CD14-positive monocyte (primary cell): ENCODE measurements around the gene THSD7A. TPM values are rescaled to one million over a fixed set of nuclear protein-coding genes. Genes with fewer than 3 reads are reported as not detected.

Source experiments
- DNase-seq, 3 donors: peaks; one replicate each; pipeline ENCODE4 v3.0.0-alpha.2; 2011 to 2022
- H2AFZ ChIP-seq: 2 replicates; pipeline ENCODE4 v1.6.0; 2012; ENCODE audit warnings: mild to moderate bottlenecking, low read depth, low read length, inconsistent platforms; ENCODE audit not compliant: insufficient read depth, poor library complexity, severe bottlenecking
- H3K27ac ChIP-seq, 2 donors: 1 replicate in 1 of 2; 2 replicates in 1 of 2; pipeline ENCODE4 v1.5.1; 2012 to 2013; ENCODE audit warnings: low read length in 2 of 2, control low read depth in 1 of 2, inconsistent platforms in 1 of 2, low read depth in 1 of 2, mild to moderate bottlenecking in 1 of 2
- H3K27me3 ChIP-seq, 2 donors: one replicate each; pipeline versions ENCODE4 v1.6.0 to v1.6.1; 2011 to 2013; ENCODE audit warnings: low read length in 2 of 2; ENCODE audit not compliant: control insufficient read depth in 2 of 2, insufficient read depth in 2 of 2
- H3K36me3 ChIP-seq, 2 donors: replicated peaks in 1 of 2; 1 replicate in 1 of 2; 2 replicates in 1 of 2; pipeline versions ENCODE4 v1.5.1 to v1.6.1; 2012 to 2013; ENCODE audit warnings: low read length in 2 of 2, control low read depth in 1 of 2, inconsistent platforms in 1 of 2, mild to moderate bottlenecking in 1 of 2; ENCODE audit not compliant: insufficient read depth in 2 of 2, control insufficient read depth in 1 of 2
- H3K4me1 ChIP-seq, 2 donors: 1 replicate in 1 of 2; 2 replicates in 1 of 2; pipeline versions ENCODE4 v1.5.1 to v1.6.1; 2012 to 2013; ENCODE audit warnings: low read length in 2 of 2, control low read depth in 1 of 2, inconsistent platforms in 1 of 2, mild to moderate bottlenecking in 1 of 2, moderate library complexity in 1 of 2; ENCODE audit not compliant: insufficient read depth in 2 of 2, control insufficient read depth in 1 of 2
- H3K4me2 ChIP-seq: replicated peaks from 2 replicates; pipeline ENCODE3; 2012; ENCODE audit warnings: low read length, moderate library complexity, mild to moderate bottlenecking; ENCODE audit not compliant: poor library complexity, severe bottlenecking; ENCODE audit errors: extremely low read depth
- H3K4me3 ChIP-seq, 3 experiments: fragments of 200-600 bp in 1 of 3; sonication (generic) in 1 of 3; replicated peaks in 1 of 3; 1 replicate in 2 of 3; 2 replicates in 1 of 3; pipeline ENCODE4 v1.5.1; 2011 to 2013; ENCODE audit warnings: low read length in 3 of 3, mild to moderate bottlenecking in 3 of 3, control low read depth in 2 of 3, low read depth in 2 of 3, inconsistent platforms in 1 of 3, moderate library complexity in 1 of 3
- H3K79me2 ChIP-seq: 2 replicates; pipeline ENCODE4 v1.6.0; 2012; ENCODE audit warnings: mild to moderate bottlenecking, control low read depth, inconsistent platforms, low read length, moderate library complexity; ENCODE audit not compliant: insufficient read depth
- H3K9ac ChIP-seq: 2 replicates; pipeline ENCODE4 v1.6.0; 2017; ENCODE audit warnings: low read length, mild to moderate bottlenecking; ENCODE audit not compliant: insufficient read depth, poor library complexity, severe bottlenecking
- H3K9me3 ChIP-seq, 2 donors: replicated peaks in 1 of 2; 1 replicate in 1 of 2; 2 replicates in 1 of 2; pipeline versions ENCODE4 v1.5.1 to v1.6.1; 2012 to 2013; ENCODE audit warnings: low read length in 2 of 2, control low read depth in 1 of 2; ENCODE audit not compliant: control insufficient read depth in 1 of 2, insufficient read depth in 1 of 2
- H4K20me1 ChIP-seq: 2 replicates; pipeline ENCODE4 v1.6.0; 2012; ENCODE audit warnings: mild to moderate bottlenecking, low read length, control low read depth, moderate library complexity; ENCODE audit not compliant: insufficient read depth
- H3K27ac Mint-ChIP-seq, 7 donors: one replicate each; pipeline ENCODE4 v1.8.0; 2020; ENCODE audit warnings: mild to moderate bottlenecking in 7 of 7, mixed read lengths in 7 of 7, moderate library complexity in 6 of 7, inconsistent platforms in 2 of 7
- H3K27me3 Mint-ChIP-seq, 3 donors: one replicate each; pipeline ENCODE4 v1.8.0; 2021 to 2022; ENCODE audit warnings: low read depth in 3 of 3, mild to moderate bottlenecking in 3 of 3, mixed read lengths in 3 of 3, moderate library complexity in 3 of 3, inconsistent platforms in 1 of 3
- H3K36me3 Mint-ChIP-seq, 2 donors: one replicate each; pipeline ENCODE4 v1.8.0; 2020; ENCODE audit warnings: mixed read lengths in 2 of 2, inconsistent platforms in 1 of 2, mild to moderate bottlenecking in 1 of 2
- H3K4me1 Mint-ChIP-seq: one replicate; pipeline ENCODE4 v1.8.0; 2020; ENCODE audit warnings: mild to moderate bottlenecking, mixed read lengths
- H3K4me3 Mint-ChIP-seq, 2 donors: one replicate each; pipeline ENCODE4 v1.8.0; 2020; ENCODE audit warnings: mild to moderate bottlenecking in 2 of 2, mixed read lengths in 2 of 2, moderate library complexity in 1 of 2
- H3K9me3 Mint-ChIP-seq, 7 donors: one replicate each; pipeline ENCODE4 v1.8.0; 2020 to 2022; ENCODE audit warnings: mixed read lengths in 7 of 7, mild to moderate bottlenecking in 6 of 7, moderate library complexity in 6 of 7, inconsistent platforms in 2 of 7
- WGBS: methylation state at CpG from one replicate; pipeline ENCODE4 v1.1.5; 2013; ENCODE audit warnings: missing lambda C conversion rate; ENCODE audit not compliant: insufficient coverage; 5-methylcytosine and 5-hydroxymethylcytosine counted together
- intact Hi-C, 2 donors: fragments of 100-400 bp; cut with micrococcal nuclease; formaldehyde crosslinking; loops; one replicate each; pipeline versions ENCODE4 v1.15.0 to v1.15.1; 2023
- polyA plus RNA-seq, 3 donors: library from polyadenylated mRNA; depleted of rRNA in 1 of 3; unstranded in 2 of 3; stranded (reverse) in 1 of 3; fragments of 300-500 nt in 2 of 3; fragments of >200 nt in 1 of 3; fragmentation: Illumina TruSeq in 2 of 3; gene quantifications; 1 replicate in 2 of 3; 2 replicates in 1 of 3; pipeline ENCODE4 v1.2.3, GENCODE V29; 2012 to 2021
- TF ChIP-seq, protein P1 (sequence below): fragments of 200-600 bp; IDR thresholded peaks from one replicate; pipeline ENCODE4 v1.8.0; 2022; ENCODE audit warnings: antibody characterized with exemption, mild to moderate bottlenecking

Gene THSD7A
- polyA plus RNA-seq, 3 donors: under 0.01 TPM; not detected in 2

DNA sequence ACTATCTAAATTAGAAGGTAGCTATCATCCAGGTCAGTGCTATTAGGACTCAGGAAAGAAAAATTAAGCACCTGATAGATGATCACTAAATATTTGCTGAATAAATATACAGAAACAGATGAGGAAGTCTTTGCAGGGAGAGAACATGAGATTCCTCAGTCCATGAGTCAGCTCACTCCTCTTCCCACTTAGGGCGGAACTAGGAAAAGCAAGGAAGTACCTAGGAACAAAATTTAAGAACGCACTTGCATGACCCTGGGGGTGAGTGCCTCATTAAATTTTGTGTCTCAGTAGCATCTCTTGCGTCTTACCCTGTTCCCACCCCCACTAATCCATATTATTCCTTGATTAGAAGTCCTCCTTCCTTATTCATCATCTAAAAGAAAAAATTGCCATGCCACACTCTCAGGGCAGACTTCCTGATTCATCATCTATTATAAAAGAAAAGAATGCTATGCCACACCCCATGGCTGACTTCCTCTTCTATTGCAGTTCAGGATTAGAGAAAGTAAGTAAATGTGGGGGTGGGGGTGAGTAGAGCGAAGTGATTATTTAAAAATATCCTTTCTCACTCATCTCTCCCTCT lies 208.8 kb downstream of the THSD7A start:
- intact Hi-C loops: no loop called here
- no peak overlapping the region for H3K4me3 Mint-ChIP-seq
- Histone ChIP-seq H3K36me3 (no peaks in the 10 kb centered on the region), H3K9ac (no peak overlapping the region), H3K4me1 (no peaks in the 10 kb centered on the region), H2AFZ (no peak overlapping the region), H3K4me3 (no peak overlapping the region), H3K27ac (no peak overlapping the region), H3K4me2 (no peak overlapping the region), H3K27me3 (no peaks in the 10 kb centered on the region), H3K9me3 (peaks cover 2 to 10% of the 10 kb centered on the region in 2 donors), H4K20me1 (no peaks in the 10 kb centered on the region), H3K79me2 (no peaks in the 10 kb centered on the region)
- no peak overlapping the region for H3K27ac Mint-ChIP-seq
- H3K9me3 Mint-ChIP-seq: peaks cover 0 to 8% (median 3%) of the 10 kb centered on the region in 7 donors
- no peak for DNase-seq
- 93% methylated on average over 2 of the region's 4 CpGs for WGBS
- TF ChIP-seq, protein P1, sequence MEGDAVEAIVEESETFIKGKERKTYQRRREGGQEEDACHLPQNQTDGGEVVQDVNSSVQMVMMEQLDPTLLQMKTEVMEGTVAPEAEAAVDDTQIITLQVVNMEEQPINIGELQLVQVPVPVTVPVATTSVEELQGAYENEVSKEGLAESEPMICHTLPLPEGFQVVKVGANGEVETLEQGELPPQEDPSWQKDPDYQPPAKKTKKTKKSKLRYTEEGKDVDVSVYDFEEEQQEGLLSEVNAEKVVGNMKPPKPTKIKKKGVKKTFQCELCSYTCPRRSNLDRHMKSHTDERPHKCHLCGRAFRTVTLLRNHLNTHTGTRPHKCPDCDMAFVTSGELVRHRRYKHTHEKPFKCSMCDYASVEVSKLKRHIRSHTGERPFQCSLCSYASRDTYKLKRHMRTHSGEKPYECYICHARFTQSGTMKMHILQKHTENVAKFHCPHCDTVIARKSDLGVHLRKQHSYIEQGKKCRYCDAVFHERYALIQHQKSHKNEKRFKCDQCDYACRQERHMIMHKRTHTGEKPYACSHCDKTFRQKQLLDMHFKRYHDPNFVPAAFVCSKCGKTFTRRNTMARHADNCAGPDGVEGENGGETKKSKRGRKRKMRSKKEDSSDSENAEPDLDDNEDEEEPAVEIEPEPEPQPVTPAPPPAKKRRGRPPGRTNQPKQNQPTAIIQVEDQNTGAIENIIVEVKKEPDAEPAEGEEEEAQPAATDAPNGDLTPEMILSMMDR: no peak
- no peaks in the 10 kb centered on the region for H3K36me3 Mint-ChIP-seq
- no peaks in the 10 kb centered on the region for H3K4me1 Mint-ChIP-seq
- H3K27me3 Mint-ChIP-seq: peaks cover 0 to 2% (median 0%) of the 10 kb centered on the region in 3 donors

DNA sequence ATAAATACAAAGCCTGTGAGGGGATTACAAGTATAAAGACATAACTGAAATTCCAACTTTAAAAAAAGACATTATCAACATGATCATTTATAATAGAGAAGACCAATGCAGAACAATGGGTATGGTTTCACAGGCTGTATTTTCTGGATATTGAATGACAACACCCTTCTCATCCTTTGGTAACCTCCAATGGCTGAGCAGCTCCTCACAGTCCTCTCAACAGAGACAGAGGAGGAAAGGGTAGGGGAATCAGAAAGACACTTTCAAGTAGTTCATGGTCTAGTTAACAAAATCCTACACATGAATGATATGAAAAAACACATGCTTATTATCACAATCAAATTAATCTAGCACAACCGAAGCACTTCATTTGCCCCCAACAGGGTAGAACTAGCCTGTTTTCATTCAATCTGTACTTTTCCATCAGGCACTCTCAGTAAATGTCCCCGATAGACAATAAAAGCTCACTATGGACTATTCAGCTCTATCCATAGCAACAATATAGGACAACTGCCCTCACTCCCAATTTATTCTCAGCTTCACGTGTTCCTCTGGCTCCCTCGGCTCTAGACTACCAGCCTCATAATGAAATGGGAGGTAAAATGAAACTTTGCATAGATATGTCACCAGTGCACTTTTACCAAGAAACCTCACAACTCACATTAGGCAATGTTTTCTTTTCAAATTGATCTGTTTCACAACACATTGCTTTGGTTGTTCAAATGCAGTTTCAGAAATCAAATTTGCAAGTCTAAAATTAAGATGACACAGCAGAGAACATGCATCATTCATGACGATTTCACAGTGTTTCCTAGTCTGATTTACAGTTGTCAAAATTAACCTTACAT lies 211.4 kb downstream of the THSD7A start:
- Histone ChIP-seq H3K9ac (no peak overlapping the region), H3K4me2 (no peak overlapping the region), H3K27me3 (no peaks in the 10 kb centered on the region), H3K4me1 (no peaks in the 10 kb centered on the region), H3K79me2 (no peaks in the 10 kb centered on the region), H3K9me3 (peaks cover 2 to 10% of the 10 kb centered on the region in 2 donors), H4K20me1 (no peaks in the 10 kb centered on the region), H3K4me3 (no peak overlapping the region), H2AFZ (no peak overlapping the region), H3K27ac (no peak overlapping the region), H3K36me3 (no peaks in the 10 kb centered on the region)
- intact Hi-C loops: no loop called here
- 92% methylated on average over 2 of the region's 5 CpGs for WGBS
- no peaks in the 10 kb centered on the region for H3K36me3 Mint-ChIP-seq
- no peak overlapping the region for H3K27ac Mint-ChIP-seq
- H3K9me3 Mint-ChIP-seq: peaks cover 0 to 8% (median 3%) of the 10 kb centered on the region in 7 donors
- peaks cover 0 to 2% (median 2%) of the 10 kb centered on the region in 3 donors for H3K27me3 Mint-ChIP-seq
- H3K4me3 Mint-ChIP-seq: no peak overlapping the region
- no peaks in the 10 kb centered on the region for H3K4me1 Mint-ChIP-seq
- TF ChIP-seq, protein P1: no peak
- no peak for DNase-seq
